AG20443 (cell line): Measurements from ENCODE around the gene STT3B.
A peak's percentile ranks its signal among the peaks of the same experiment; 100 is the strongest.

ENCODE experiments used
- DNase-seq: peaks from one replicate; pipeline ENCODE4 v3.0.0; 2012; ENCODE audit warnings: low spot score, mixed read lengths

STT3B gene

GRCh38 chr3:31652296-31652695 is 119.6 kb downstream of the STT3B start:
- no peak for DNase-seq

DNA sequence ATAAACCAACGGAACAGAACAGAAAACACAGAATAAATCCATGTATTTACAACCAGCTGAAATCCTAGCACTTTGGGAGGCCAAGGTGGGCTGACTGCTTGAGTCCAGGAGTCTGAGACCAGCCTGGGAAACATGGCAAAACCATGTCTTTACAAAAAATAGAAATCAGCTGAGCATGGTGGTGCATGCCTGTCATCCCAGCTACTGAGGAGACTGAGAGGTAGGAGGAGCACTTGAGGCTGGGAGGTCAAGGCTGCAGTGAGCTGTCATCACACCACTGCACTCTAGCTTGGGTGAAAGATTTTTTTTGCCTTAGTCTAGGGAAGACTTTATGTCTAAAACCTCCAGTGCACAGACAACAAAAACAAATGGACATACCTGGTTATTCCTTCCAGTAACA is 120.7 kb downstream of the STT3B start:
- no peak for DNase-seq

DNA sequence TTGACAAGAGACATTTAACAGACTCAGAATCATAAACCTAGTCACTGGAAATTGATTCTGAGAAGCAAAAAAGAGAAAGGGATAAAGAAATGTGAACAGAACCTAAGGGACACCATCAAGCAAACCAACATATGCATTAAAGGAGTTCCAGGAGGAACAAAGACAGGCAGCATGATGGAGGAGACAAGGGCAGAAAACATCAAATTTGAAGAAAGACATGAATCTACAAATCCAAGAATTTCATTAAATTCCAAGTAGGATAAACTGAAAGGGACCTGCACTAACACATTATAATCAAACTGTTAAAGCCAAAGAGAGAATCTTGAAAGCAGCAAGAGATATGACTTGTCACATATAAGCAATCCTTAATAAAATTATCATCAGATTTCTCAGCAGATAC is 122.3 kb downstream of the STT3B start:
- no peak for DNase-seq

DNA sequence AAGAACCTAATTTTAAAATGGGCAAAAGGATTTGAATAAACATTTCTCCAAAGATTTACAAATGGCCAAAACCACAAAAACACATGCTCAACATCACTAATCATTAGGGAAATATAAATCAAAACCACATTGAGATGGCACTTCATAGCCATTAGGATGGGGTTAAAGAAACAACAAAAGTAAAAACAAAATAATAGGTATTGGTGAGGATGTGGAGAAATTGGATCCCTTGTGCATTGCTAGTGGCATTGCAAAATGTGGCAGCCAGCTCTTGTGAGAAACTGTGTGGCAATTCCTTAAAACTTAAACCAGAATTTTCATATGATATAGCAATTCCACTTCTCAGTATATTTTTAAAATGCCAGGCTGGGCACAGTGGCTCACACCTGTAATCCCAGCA is 126.5 kb downstream of the STT3B start:
- no peak for DNase-seq

DNA sequence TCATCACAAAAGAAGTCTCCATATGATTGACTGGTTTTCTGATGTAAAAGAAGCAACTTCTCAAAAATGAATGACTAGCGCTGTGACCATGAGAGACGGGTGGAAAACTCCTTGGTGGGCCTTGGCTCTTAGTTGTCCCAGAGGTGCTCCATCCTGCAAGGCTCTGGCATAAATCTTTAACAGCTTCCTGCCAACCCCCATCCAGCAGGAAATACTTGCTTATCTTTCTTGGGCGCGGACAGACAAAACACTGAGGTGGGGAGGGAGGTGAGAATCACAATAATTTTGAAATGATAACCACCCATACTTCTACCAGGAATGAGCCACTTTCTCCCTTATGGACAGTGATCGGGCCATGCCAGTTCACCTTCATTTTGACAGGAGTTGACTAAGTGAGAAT is 128.6 kb downstream of the STT3B start:
- DNase-seq, result no peak

GRCh38 chr3:31661993-31662670 is 129.4 kb downstream of the STT3B start:
- DNase-seq, result peak; percentile 4

- DNase-seq, result no peak
Measured at GRCh38 chr3:31664031-31664430, 131.3 kb downstream of the STT3B start.

DNA sequence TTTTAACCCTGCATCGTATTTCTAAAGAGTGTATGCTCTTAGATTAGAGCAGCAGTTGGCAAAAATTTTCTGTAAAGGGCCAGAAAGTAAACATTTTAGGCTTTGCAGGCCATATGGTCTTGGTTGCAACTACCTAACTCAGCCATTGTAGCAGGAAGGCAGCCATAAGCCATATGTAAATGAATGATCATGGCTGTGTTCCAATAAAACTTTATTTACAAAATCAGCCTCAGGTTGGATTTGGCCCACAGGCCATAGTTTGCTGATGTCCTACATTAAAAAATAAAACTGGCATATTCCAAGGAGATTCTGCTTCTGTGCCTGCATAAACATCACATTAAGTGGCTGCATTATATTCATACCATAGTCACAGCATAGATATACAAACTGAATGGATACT is 134.9 kb downstream of the STT3B start:
- DNase-seq, result no peak

GRCh38 chr3:31668242-31668641 is 135.5 kb downstream of the STT3B start:
- no peak for DNase-seq

GRCh38 chr3:31670136-31670535 is 137.4 kb downstream of the STT3B start:
- DNase-seq, result no peak

GRCh38 chr3:31670722-31671121 is 138.0 kb downstream of the STT3B start:
- DNase-seq, result peak; percentile 5

- DNase-seq, result no peak
Measured at GRCh38 chr3:31671451-31671850, 138.7 kb downstream of the STT3B start.

DNA sequence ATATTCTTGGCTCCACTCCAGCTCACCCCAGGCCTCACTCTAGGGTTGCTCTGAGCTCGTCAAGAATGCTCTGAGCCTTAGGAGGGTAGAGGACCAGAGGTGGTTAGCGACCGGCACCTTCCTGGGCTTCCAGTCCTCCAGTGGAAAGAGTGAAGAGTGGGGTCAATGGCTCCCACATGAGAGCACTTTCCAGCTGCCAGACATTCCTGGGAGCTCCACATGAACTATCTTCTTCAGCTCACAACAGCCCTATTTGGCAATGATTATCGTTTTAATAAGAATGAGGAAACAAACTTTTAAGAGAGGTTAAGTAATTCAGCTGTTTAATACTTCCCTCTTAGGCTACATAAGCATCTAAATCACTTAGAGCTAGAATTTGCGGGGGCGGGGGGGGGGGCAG is 139.3 kb downstream of the STT3B start:
- no peak for DNase-seq

DNA sequence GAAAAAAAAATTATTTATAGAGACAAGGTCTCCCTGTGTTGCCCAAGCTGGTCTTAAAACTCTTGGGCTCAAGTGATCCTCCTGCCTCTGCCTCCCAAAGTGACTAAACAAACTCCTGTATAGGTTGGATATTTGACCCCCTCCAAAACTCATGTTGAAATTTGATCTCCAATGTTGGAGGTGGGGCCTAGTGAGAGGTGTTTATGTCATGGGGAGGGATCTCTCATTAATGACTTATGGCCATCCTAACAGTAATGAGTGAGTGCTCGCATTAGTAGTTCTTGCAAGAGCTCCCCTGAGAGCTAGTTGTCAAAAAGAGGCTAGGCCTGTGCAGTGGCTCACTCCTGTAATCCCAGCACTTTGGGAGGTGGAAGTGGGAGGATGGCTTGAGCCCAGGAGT is 141.2 kb downstream of the STT3B start:
- no peak for DNase-seq

DNA sequence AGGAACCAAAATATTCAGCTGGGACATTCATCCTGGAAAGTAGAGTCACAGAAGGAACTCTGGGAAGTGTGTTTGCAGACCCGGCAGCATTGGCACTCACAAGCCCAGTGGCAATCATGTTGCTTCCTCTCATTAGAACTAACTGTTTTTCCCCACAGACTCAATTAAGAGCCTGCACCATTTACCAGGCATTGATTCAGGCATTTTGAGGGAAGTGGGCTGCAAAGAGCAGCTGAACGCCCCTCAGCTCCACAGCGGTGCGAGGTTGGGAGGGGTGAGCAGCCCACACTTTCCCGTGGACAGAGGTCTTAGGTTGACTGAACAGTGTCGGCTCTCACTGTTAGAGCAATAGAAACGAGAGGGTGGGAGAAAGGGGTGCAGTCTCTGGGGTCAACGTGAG is 143.8 kb downstream of the STT3B start:
- DNase-seq, result no peak

- no peak for DNase-seq
Measured at GRCh38 chr3:31680072-31680870, 147.5 kb downstream of the STT3B start.
